Stromal cell of bone marrow (primary cell): ENCODE measurements around the gene ERCC2.
"Not testable (repeated sequence)": the region's sequence is repeated elsewhere in the genome, so short reads cannot be mapped to it uniquely, and the experiment has no call there.

Experiments used
- DNase-seq: peaks from one replicate; pipeline ENCODE4 v3.0.0-alpha.2; 2012; ENCODE audit warnings: low read depth

Gene ERCC2

DNA sequence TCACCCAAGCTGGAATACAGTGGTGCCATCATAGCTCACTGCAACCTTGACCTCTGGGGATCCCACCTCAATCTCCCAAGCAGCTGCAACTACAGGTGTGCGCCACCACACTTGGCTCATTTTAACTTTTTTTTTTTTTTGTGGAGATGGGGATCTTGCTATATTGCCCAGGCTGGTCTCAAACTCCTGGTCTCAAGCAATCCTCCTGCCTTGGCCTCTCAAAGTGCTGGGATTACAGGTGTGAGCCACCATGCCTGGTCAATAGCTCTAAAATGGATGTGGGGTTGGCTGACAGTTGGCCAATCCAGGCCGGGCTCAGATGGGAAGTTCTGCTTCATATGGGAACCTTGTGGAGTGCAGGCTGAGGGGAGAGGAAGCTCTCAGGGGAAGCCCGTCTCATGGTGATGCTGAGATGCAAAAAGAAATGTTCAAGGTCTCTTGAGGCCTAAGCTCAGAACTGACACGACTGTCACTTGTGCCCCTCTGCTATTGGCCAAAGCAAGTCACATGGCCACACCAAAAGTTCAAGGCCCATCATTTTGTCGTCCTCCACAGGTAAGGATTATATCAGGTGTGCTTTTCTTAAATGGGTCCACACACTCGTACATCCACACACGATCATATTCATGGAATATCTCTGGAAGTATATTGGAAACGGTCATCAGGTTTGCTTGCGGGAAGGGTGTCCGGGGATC lies 36.6 kb downstream of the ERCC2 start:
- no peak for DNase-seq

DNA sequence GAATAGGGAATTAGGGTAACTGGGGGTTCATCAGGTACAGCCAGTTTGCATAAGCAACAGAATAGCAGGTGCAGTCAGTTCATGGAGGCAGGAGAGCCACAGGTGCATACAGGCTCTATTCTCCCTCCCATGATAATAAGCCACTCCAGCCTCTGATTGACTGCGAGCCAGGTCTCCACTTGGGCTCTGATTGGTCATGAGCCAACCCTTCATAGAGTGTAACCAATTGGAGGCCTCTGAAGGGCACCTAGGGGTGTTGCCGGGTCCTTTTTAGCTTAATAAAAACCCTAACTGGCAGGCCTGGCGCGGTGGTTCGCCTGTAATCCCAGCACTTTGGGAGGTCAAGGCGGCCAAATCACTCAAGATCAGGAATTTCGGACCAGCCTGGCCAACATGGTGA lies 39.0 kb downstream of the ERCC2 start:
- DNase-seq = no peak

GRCh38 chr19:45327404-45328143 lies 42.8 kb downstream of the ERCC2 start:
- DNase-seq = no peak

DNA sequence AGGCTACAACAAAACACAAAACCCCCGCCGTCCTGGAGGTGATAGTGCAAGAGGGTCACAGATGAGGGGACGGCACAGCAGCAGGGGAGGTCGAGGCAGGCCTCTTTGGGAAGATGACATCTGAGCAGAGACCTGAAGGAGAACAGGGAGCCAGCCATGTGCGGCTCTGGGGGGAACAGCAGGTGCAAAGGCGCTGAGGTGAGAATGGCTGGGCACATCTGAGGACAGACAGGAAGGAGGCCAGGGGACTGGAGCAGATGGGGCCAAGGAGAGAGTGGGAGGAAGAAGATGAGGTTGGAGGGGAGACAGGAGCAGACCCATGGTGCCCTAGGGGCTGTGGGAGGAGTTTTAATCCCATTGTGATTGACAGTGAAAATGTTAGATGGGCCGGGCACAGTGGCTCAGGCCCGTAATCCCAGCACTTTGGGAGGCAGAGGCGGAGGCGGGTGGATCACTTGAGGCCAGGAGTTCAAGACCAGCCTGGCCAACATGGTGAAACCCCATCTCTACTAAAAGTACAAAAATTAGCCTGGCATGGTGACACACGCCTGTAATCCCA lies 45.9 kb downstream of the ERCC2 start:
- no peak for DNase-seq

DNA sequence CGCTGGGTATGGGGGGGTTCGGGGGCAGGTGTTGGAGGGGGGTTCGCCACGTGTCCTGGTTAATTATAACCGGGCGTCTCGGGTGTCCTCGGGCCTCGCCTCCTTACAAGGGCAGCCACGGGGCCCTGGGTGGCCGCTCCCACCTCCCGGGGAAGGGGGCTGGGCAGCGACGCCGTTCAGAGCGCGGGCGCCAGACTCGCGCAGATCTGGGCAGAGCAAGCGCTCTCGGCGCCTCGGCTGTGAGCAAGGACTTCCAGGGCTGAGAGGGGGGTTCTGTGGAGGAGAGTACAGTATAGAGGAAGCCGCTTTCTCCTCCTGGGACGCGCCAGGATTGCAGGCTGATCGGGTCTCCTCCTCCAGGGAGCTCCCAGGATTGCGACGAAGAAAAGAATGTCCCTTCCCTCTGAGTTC lies 46.7 kb downstream of the ERCC2 start:
- DNase-seq = no peak

GRCh38 chr19:45322744-45323281 lies 47.6 kb downstream of the ERCC2 start, which contains the start of gene CKM:
Gene CKM, minus strand, starts transcription at chr19:45322875. Its CDS starts 3,162 bp downstream, at chr19:45319713.
- no peak for DNase-seq

DNA sequence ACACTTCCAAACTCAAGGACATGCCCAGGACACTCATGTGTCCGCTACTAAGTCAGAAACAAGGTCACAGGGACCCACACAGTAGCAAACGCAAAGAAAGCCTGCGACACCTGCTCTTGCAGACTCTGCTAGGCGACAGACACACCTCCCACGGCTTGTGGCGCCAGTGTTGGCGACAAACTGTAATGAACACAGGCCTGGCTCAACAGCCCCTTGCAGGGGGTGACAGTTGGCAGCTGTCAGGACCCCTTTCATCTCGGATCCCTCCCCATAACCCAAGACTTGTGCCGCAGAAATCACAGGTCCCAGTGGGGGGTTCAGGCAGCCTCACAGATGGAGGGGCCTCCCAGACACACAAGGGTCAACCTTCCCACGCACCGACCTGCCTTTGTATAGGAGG lies 48.1 kb downstream of the ERCC2 start:
- no peak for DNase-seq

GRCh38 chr19:45321848-45322247 lies 48.5 kb downstream of the ERCC2 start:
- DNase-seq = no peak

DNA sequence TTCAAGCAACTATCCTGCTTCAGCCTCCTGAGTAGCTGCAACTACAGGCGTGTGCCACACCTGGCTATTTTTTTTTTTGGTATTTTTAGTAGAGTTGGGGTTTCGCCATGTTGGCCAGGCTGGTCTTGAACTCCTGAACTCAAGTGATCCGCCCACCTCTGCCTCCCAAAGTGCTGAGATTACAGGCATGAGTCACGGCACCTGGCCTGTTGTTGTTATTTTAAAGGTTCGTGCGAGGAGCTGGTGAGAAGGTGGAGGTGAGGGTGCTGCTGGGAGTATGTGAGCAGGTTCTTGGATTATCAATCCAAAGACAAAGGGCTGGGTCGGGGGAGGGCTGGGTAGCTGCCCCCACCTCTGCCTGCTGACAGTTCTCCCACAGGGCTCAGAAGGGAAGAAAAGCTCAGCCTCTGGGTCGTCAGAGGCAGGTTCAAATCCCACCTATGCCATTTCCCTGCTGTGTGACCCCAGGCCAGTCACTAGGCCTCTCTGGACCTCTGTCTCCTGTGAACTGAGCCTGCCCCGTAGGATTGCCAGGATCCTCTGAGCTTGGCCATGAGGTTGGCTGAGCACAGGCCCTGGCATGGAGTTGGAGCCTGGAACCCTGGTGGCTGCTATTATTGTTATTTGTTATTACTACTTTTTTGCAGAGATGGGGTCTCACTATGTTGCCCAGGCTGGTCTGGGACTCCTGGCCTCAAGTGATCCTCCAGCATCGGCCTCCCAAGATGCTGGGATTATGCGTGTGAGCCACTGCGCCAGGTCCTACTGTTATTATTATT lies 49.2 kb downstream of the ERCC2 start:
- DNase-seq = no peak

DNA sequence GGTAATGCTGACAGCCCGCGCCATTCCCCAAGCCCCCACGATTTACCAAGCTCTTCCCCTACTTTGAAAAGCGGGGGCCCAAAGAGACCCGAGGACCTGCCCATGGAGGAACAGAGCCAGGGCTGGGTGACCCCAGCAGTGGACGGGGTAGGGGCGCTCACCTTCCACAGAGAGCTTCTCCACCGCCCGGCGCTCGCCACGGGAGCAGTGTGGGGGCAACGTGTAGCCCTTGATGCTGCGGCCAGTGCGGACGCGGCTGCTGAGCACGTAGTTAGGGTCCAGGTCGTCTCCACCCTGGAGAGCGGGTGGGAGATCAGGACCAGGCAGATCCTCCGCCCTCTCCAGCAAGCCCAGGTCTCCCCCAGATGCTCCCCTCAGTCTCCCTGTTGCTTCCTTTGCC lies 55.1 kb downstream of the ERCC2 start:
- DNase-seq = no peak

DNA sequence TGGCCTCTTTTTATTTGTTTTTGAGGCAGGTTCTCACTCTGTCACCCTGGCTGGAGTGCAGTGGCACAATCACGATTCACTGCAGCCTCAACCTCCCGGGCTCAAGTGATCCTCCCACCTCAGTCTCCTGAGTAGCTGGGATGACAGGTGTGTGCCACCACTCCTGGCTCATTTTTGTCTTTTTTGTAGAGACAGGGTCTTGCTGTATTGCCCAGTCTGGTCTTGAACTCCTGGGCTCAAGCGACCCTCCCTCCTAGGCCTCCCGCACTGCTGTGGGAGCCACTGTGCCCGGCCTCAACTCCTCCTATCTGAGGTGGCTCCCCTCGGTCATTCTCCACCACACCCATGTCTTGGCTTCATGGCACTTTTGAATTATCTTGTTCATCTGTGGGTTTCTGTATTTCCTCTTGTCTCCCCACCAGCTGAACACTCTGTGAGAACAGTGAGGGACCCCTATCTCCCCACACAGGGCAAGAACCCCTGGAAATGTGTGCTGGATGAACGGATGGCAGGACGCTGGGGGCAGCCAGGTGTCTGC lies 55.6 kb downstream of the ERCC2 start:
- no peak for DNase-seq

DNA sequence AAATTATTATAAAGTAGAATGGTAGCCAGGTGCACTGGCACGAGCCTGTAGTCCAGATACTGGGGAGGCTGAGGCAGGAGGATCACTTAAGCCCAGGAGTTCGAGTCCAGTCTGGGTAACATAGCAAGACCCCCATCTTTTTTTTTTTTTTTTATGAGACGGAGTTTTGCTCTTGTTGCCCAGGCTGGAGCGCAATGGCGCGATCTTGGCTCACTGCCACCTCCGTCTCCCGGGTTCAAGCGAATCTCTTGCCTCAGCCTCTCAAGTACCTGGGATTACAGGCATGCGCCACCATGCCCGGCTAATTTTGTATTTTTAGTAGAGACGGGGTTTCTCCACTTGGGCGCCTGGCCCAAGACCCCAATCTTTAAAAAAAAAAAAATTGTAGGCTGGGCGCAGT lies 58.1 kb downstream of the ERCC2 start:
- DNase-seq = not testable (repeated sequence)

- DNase-seq = no peak
Observed at GRCh38 chr19:45311621-45312020, 58.8 kb downstream of the ERCC2 start.

DNA sequence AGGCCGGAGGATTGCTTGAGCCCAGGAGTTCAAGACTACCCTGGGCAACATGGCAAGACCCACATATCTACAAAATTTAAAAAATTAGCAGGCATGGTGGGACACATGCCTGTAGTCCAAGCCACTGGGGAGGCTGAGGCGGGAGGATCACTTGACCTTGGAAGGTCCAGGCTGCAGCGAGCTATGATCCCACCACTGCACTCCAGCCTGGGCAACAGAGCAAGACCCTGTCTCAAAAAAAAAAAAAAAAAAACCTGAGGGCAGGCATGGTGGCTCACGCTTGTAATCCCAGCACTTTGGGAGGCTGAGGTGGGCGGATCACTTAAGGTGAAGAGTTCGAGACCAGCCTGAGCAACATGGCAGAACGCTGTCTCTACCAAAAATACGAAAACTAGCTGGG lies 61.1 kb downstream of the ERCC2 start:
- not testable (repeated sequence) for DNase-seq

DNA sequence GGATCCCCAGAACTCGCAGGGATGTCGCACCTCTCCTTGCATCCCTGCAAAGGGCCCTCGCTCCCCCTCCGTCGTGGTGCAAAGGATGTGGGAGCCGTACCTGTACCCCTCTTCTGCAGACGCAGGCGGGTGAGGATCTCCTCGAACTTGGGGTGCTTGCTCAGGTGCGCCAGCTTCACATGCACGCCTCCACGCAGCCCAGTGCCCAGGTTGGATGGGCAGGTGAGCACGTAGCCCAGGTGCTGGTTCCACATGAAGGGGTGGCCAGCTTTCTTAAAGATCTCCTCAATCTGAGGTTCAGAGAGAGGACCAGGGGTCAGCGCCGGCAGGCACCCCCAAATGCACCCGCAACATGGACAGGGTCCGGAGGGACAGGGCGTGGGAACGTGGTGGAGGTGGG lies 63.0 kb downstream of the ERCC2 start:
- no peak for DNase-seq

DNA sequence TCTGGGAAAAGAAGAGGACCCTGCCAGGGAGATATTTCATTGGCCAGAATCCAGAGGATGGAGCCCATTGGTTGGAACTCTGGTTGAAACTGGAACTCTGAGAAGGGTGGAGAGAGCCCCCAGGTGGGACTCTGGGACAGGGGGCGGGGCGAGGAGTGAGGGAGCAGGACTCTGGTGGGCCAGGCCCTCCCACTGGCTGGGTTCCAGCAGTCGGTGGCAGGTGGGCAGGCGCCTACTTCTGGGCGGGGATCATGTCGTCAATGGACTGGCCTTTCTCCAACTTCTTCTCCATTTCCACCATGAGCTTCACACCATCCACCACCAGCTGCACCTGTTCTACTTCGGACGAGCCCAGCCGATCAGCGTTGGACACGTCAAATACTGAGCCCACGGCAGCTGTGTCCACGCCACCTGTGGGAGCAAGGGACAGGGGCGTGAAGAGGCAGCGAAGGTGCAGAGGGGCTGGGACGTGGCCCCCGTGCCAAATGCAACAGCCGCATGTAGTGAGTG lies 63.8 kb downstream of the ERCC2 start:
- DNase-seq = no peak

DNA sequence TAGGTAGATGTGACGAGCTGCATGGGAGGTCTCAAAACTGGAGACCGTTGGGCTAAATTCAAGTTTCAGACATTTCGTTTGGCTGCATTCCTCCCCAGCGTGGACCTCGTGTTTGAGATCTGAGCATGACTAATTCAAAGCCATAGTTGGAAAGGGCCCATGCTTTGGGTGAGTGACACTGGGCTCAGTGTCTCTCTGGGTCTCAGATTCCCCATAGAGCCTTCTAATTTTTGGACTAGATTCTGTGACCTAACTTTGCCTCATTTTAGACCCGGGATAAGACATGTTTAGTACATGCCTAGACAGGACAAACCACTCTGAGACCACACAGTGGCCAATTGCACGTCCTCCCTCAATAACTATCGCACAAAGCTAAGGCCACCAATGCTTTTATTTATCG lies 64.3 kb downstream of the ERCC2 start:
- DNase-seq = no peak

- DNase-seq = no peak
Observed at GRCh38 chr19:45305421-45305820, 65.0 kb downstream of the ERCC2 start.

DNA sequence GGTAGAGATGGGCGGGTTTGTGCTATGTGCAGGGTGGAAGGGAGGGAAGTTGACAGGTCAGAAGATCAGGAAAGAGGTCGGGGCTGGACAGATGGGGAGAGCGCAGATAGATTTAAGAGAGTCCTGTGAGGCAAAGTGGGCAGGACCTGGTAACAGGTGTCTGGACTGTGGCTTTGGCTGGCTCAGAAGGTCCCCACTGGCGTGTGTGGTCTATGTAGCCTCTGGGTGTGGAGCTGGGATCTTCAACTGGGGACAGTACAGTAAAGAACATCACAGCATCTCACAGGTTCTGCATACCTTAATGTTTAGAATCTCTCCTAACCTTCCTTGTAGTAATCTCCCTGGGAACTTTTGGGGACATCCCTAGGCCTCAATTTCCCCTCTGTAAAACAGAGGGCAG lies 65.4 kb downstream of the ERCC2 start:
- no peak for DNase-seq

DNA sequence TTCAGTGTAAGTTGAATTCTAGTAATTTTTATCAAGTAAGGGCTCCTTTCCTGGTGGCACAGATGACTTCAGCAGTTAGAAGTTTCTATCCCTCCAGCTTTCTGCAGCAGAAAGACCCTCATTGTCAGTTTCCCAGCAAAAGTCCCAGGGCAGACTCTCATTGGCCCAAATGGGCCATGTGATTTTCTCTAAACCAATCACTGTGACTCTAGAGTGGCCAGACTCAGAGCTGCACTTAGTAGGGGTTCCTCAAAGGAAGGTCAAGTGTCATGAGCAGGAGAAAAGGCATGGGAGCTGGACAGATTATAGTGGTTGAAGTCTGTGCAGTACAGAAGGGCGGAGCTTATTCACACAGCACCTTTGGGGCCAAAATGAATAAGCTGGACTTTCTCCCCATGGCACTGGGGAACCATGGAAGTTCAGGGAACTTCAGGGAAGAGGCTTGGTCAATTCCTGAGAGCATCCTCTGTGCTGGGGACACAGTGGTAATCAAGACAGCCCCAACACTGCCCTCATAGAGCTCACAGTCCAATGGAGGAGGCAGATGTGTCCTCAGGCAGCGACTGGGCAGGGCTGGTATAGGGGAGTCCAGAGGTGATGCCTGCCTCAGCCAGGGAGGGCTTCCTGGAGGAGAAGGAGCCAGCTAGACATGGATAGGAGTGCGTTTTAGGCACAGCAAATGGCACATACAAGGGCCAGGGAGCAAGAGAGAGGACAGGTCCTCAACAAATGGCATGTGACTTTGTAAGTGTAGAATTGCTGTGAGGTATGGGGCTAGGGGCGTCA lies 66.0 kb downstream of the ERCC2 start:
- DNase-seq = no peak
